ENCODE results near the gene COL6A5. TPM values are rescaled to one million over a fixed set of nuclear protein-coding genes. Genes with fewer than 3 reads are reported as not detected.

The COL6A5 gene
- total RNA-seq, 4 donors from 2014 or later = 0.04 to 0.84 (median 0.05) TPM; not detected in 1

GRCh38 chr3:130522399-130522798 lies 176.9 kb downstream of the COL6A5 start:
- DNase-seq (ENCODE audit: low spot score in 2 of 2) = no peak
- 84 to 91% methylated on average over 2 of the region's 2 CpGs for WGBS, 2 donors
- no peak overlapping the region for H3K4me3 ChIP-seq (ENCODE audit: low read depth, poor library complexity, severe bottlenecking)
- intact Hi-C loops (cut with DNase I; ENCODE audit: low total_unique reads) = no loop called here
- no peak for TF ChIP-seq CTCF (IDR thresholded peaks at IDR 0.05)
- no peak for TF ChIP-seq POLR2A (IDR thresholded peaks at IDR 0.05)

- WGBS, 2 donors = 84 to 97% methylated on average over 1 of the region's 1 CpG
- intact Hi-C loops (cut with DNase I; ENCODE audit: low total_unique reads) = no loop called here
- H3K4me3 ChIP-seq (ENCODE audit: low read depth, poor library complexity, severe bottlenecking) = no peak overlapping the region
- TF ChIP-seq CTCF (IDR thresholded peaks at IDR 0.05) = no peak
- no peak for TF ChIP-seq POLR2A (IDR thresholded peaks at IDR 0.05)
- DNase-seq (ENCODE audit: low spot score in 2 of 2) = no peak
Observed at GRCh38 chr3:130527426-130527825, 182.0 kb downstream of the COL6A5 start.

GRCh38 chr3:130528120-130528519 lies 182.6 kb downstream of the COL6A5 start:
- no peak overlapping the region for H3K4me3 ChIP-seq (ENCODE audit: low read depth, poor library complexity, severe bottlenecking)
- no peak for DNase-seq (ENCODE audit: low spot score in 2 of 2)
- TF ChIP-seq CTCF (IDR thresholded peaks at IDR 0.05) = no peak
- TF ChIP-seq POLR2A (IDR thresholded peaks at IDR 0.05) = no peak
- intact Hi-C loops (cut with DNase I; ENCODE audit: low total_unique reads) = no loop called here
- 62 to 79% methylated on average over 1 of the region's 1 CpG for WGBS, 2 donors

GRCh38 chr3:130529486-130530215 lies 184.2 kb downstream of the COL6A5 start:
- 65 to 71% methylated on average over 5 of the region's 5 CpGs for WGBS, 2 donors
- DNase-seq (ENCODE audit: low spot score in 2 of 2) = no peak
- TF ChIP-seq POLR2A (IDR thresholded peaks at IDR 0.05) (no peak), CTCF (IDR thresholded peaks at IDR 0.05) (no peak)
- H3K4me3 ChIP-seq (ENCODE audit: low read depth, poor library complexity, severe bottlenecking) = no peak overlapping the region
- intact Hi-C loops (cut with DNase I; ENCODE audit: low total_unique reads) = no loop called here

GRCh38 chr3:130533247-130533646 lies 187.8 kb downstream of the COL6A5 start:
- no peak overlapping the region for H3K4me3 ChIP-seq (ENCODE audit: low read depth, poor library complexity, severe bottlenecking)
- 72 to 77% methylated on average over 2 of the region's 2 CpGs for WGBS, 2 donors
- intact Hi-C loops (cut with DNase I; ENCODE audit: low total_unique reads) = no loop called here
- no peak for DNase-seq (ENCODE audit: low spot score in 2 of 2)
- TF ChIP-seq CTCF (IDR thresholded peaks at IDR 0.05) (no peak), POLR2A (IDR thresholded peaks at IDR 0.05) (no peak)

Other genes with a start within 250 kb of the COL6A5 start
- gene COL6A6, start 171.5 kb downstream of the COL6A5 start, total RNA-seq = 1 to 10 TPM in 1 of 4 donors, under 1 TPM in 2, not detected in 1; 0.08 to 1.2 (median 0.19) TPM

Data from lower leg skin (tissue), 4 donors.